SK-N-SH (cell line): ENCODE results near the gene ISX. TPM values are rescaled to one million over a fixed set of nuclear protein-coding genes. Genes with fewer than 3 reads are reported as not detected.

Experiments
- CTCF ChIA-PET: fragments of 300-600, 350-600 bp; formaldehyde crosslinking; extraction: SDS; loops from one replicate; lab custom pipeline; 2021; lab: Yijun Ruan, JAX
- POLR2A ChIA-PET: fragments of 350-600 bp; sonication (Branson Sonifier 250); formaldehyde crosslinking; extraction: SDS; loops from one replicate; lab custom pipeline; 2020; ENCODE audit warnings: antibody characterized with exemption, inconsistent platforms; lab: Yijun Ruan, JAX
- DNase-seq: peaks from one replicate; pipeline ENCODE4 v3.0.0; 2012
- H2AFZ ChIP-seq: fragments of 200-600 bp; sonication (generic); 2 replicates; pipeline ENCODE4 v1.8.1; 2016; ENCODE audit warnings: antibody characterized with exemption, mild to moderate bottlenecking, low read depth
- H3F3A ChIP-seq: fragments of 200-600 bp; sonication (generic); replicated peaks from 2 replicates; pipeline ENCODE3; 2016; ENCODE audit warnings: antibody characterized with exemption, mild to moderate bottlenecking; ENCODE audit not compliant: insufficient read depth
- H3K27ac ChIP-seq, 2 experiments: fragments of 200-500 bp in 1 of 2; fragments of 200-600 bp in 1 of 2; sonication (Bioruptor generic) in 1 of 2; sonication (generic), shearing (Covaris generic) in 1 of 2; 2 replicates each; pipeline versions ENCODE4 v1.5.1 to v1.6.1; 2014 to 2016; ENCODE audit warnings: low read depth in 2 of 2, inconsistent platforms in 1 of 2, low read length in 1 of 2, mild to moderate bottlenecking in 1 of 2, mixed read lengths in 1 of 2
- H3K27me3 ChIP-seq: fragments of 200-600 bp; sonication (generic), shearing (Covaris generic); 2 replicates; pipeline ENCODE4 v1.6.1; 2016; ENCODE audit warnings: mixed run types; ENCODE audit not compliant: insufficient read depth
- H3K36me3 ChIP-seq, 2 experiments: fragments of 200-500 bp in 1 of 2; fragments of 200-600 bp in 1 of 2; sonication (Bioruptor generic) in 1 of 2; sonication (generic) in 1 of 2; replicated peaks in 1 of 2; 2 replicates each; pipeline versions ENCODE3 to v1.5.1; 2014 to 2016; ENCODE audit warnings: low read length in 1 of 2, mild to moderate bottlenecking in 1 of 2; ENCODE audit not compliant: insufficient read depth in 2 of 2, control insufficient read depth in 1 of 2
- H3K4me1 ChIP-seq, 2 experiments: fragments of 200-500 bp in 1 of 2; fragments of 200-600 bp in 1 of 2; sonication (Bioruptor generic) in 1 of 2; sonication (generic), shearing (Covaris generic) in 1 of 2; 2 replicates each; pipeline versions ENCODE4 v1.5.1 to v1.6.1; 2014 to 2016; ENCODE audit warnings: low read depth in 1 of 2, low read length in 1 of 2, mixed run types in 1 of 2; ENCODE audit not compliant: insufficient read depth in 2 of 2, control insufficient read depth in 1 of 2
- H3K4me2 ChIP-seq: fragments of 200-600 bp; sonication (generic), shearing (Covaris generic); 2 replicates; pipeline ENCODE4 v1.6.1; 2017; ENCODE audit warnings: mixed run types
- H3K4me3 ChIP-seq, 2 experiments: fragments of 200-500 bp in 1 of 2; fragments of 200-600 bp in 1 of 2; sonication (Bioruptor generic) in 1 of 2; sonication (generic), shearing (Covaris generic) in 1 of 2; 2 replicates each; pipeline versions ENCODE4 v1.5.1 to v1.8.1; 2014 to 2016; ENCODE audit warnings: low read depth in 2 of 2, inconsistent platforms in 1 of 2, low read length in 1 of 2, mild to moderate bottlenecking in 1 of 2, mixed read lengths in 1 of 2, moderate library complexity in 1 of 2
- H3K79me2 ChIP-seq: fragments of 200-600 bp; sonication (generic); 2 replicates; pipeline ENCODE4 v1.8.1; 2017; ENCODE audit warnings: mild to moderate bottlenecking; ENCODE audit not compliant: insufficient read depth
- H3K9ac ChIP-seq: fragments of 200-600 bp; sonication (generic); 2 replicates; pipeline ENCODE4 v1.6.1; 2017; ENCODE audit warnings: mixed run types
- H3K9me2 ChIP-seq: fragments of 200-600 bp; sonication (generic); 2 replicates; pipeline ENCODE4 v1.6.1; 2017; ENCODE audit warnings: mixed run types
- H3K9me3 ChIP-seq: fragments of 200-600 bp; sonication (generic); 2 replicates; pipeline ENCODE4 v1.6.1; 2017; ENCODE audit warnings: mixed run types, mild to moderate bottlenecking, moderate library complexity
- H4K20me1 ChIP-seq: fragments of 200-600 bp; sonication (generic); 2 replicates; pipeline ENCODE4 v1.6.1; 2017; ENCODE audit warnings: mild to moderate bottlenecking, mixed run types; ENCODE audit not compliant: insufficient read depth
- CHD2 ChIP-seq: fragments of 150-350 bp; IDR thresholded peaks from 2 replicates; pipeline ENCODE4 v1.6.1; 2018; ENCODE audit warnings: low read length; ENCODE audit not compliant: partially characterized antibody
- ELF1 ChIP-seq: IDR thresholded peaks from 2 replicates; pipeline ENCODE4 v1.4.0; 2012
- EZH2phosphoT487 ChIP-seq: fragments of 200-600 bp; sonication (generic); IDR thresholded peaks from 2 replicates; pipeline ENCODE4 v1.6.1; 2017; ENCODE audit warnings: low read depth, mixed run types, mild to moderate bottlenecking, antibody characterized with exemption, moderate library complexity, borderline replicate concordance
- FOXJ3 ChIP-seq: sonication (generic); formaldehyde crosslinking; IDR thresholded peaks from 2 replicates; pipeline ENCODE4 v1.5.1; 2020; ENCODE audit warnings: mild to moderate bottlenecking, missing genetic modification reagents
- JUND ChIP-seq: IDR thresholded peaks from 2 replicates; pipeline ENCODE4 v1.4.0; 2012
- MEF2A ChIP-seq: IDR thresholded peaks from 2 replicates; pipeline ENCODE4 v1.4.0; 2012; ENCODE audit warnings: low read depth, borderline replicate concordance
- NFIC ChIP-seq: IDR thresholded peaks from 2 replicates; pipeline ENCODE4 v1.4.0; 2012; ENCODE audit warnings: borderline replicate concordance
- NRF1 ChIP-seq: IDR thresholded peaks from 2 replicates; pipeline ENCODE4 v1.6.1; 2012; ENCODE audit warnings: low read depth, mild to moderate bottlenecking, low read length
- RAD21 ChIP-seq: IDR thresholded peaks from 2 replicates; pipeline ENCODE4 v1.6.1; 2012; ENCODE audit warnings: mild to moderate bottlenecking, low read length
- RXRA ChIP-seq: IDR thresholded peaks from 2 replicates; pipeline ENCODE4 v1.4.0; 2012; ENCODE audit warnings: low read depth, mild to moderate bottlenecking, borderline replicate concordance
- TEAD4 ChIP-seq: IDR thresholded peaks from 2 replicates; pipeline ENCODE4 v1.4.0; 2012; ENCODE audit warnings: mild to moderate bottlenecking, borderline replicate concordance; ENCODE audit not compliant: insufficient read depth
- YY1 ChIP-seq: IDR thresholded peaks from 2 replicates; pipeline ENCODE4 v1.4.0; 2012; ENCODE audit warnings: low read depth, mild to moderate bottlenecking
- whole genome bisulfite sequencing: methylation state at CpG from one replicate; pipeline ENCODE4 v1.1.6; 2017; ENCODE audit warnings: low lambda C conversion rate; 5-methylcytosine and 5-hydroxymethylcytosine counted together
- polyA plus RNA-seq, 3 experiments: library from polyadenylated mRNA; depleted of rRNA; stranded (reverse); fragments of >200 nt; gene quantifications; 2 replicates each; pipeline ENCODE4 v1.2.3, GENCODE V29; 2012
- TF ChIP-seq, protein P1 (sequence below): fragments of 200-600 bp; sonication (generic); IDR thresholded peaks from 2 replicates; pipeline ENCODE4 v1.6.1; 2017; ENCODE audit warnings: antibody characterized with exemption, mild to moderate bottlenecking, moderate library complexity
- TF ChIP-seq, protein P2 (sequence below): IDR thresholded peaks from 2 replicates; pipeline ENCODE4 v1.4.0; 2012; ENCODE audit warnings: low read depth
- TF ChIP-seq, protein P3 (sequence below): IDR thresholded peaks from 2 replicates; pipeline ENCODE4; 2012
- TF ChIP-seq, protein P4 (sequence below): IDR thresholded peaks from 2 replicates; pipeline ENCODE4 v1.6.1; 2012; ENCODE audit warnings: mild to moderate bottlenecking, low read depth, low read length, moderate library complexity

ISX gene
- polyA plus RNA-seq, 1 of the 3 experiments (the other 2 are of a cell fraction) = not detected

DNA sequence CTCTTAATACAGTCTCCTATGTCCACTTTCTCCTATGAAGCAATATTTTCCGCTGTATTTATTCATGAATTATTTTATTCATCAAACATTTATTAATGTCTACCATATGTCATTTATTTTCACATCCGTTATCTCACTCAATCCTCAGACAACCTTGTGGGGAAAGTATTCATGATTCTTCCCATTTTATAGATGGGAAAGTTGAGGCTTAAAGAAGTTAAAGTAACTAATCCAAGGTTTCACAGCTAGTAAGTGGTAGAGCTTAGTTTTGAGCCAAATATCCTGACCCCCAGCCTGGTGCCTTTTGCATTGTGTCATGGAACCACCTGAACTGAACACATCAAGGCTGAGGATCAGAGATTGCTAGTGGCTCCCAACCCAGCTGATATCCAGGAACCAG, 66.6 kb downstream of the ISX start:
- H3K9me3 ChIP-seq = no peaks in the 10 kb centered on the region
- H4K20me1 ChIP-seq = no peaks in the 10 kb centered on the region
- peaks cover 27% of the 10 kb centered on the region for H3K27me3 ChIP-seq
- H3K27ac ChIP-seq = no peak overlapping the region
- H3F3A ChIP-seq = no peaks in the 10 kb centered on the region
- H3K4me2 ChIP-seq = no peak overlapping the region
- no peaks in the 10 kb centered on the region for H3K36me3 ChIP-seq
- no peak for DNase-seq
- H3K4me3 ChIP-seq = no peak overlapping the region
- ChIA-PET CTCF (interaction anchor here (0.6 to 2.4 kb wide), 3 partner anchors 18 to 1210 kb away, joined by 3 to 8 read pairs (median 3); no protein-coding TSS in a partner anchor), POLR2A (no interaction called here)
- WGBS = 38% methylated on average over 2 of the region's 2 CpGs
- H3K9me2 ChIP-seq = no peaks in the 10 kb centered on the region
- no peaks in the 10 kb centered on the region for H3K79me2 ChIP-seq
- H2AFZ ChIP-seq = no peak overlapping the region
- no peaks in the 10 kb centered on the region for H3K4me1 ChIP-seq
- H3K9ac ChIP-seq = no peak overlapping the region
- TF ChIP-seq RAD21 (no peak), NFIC (no peak), YY1 (no peak), JUND (no peak), TEAD4 (no peak), MEF2A (no peak), NRF1 (no peak), CHD2 (no peak), FOXJ3 (CRISPR knock-in tag) (no peak), RXRA (no peak), ELF1 (no peak), EZH2phosphoT487 (no peak)
- TF ChIP-seq, protein P1, sequence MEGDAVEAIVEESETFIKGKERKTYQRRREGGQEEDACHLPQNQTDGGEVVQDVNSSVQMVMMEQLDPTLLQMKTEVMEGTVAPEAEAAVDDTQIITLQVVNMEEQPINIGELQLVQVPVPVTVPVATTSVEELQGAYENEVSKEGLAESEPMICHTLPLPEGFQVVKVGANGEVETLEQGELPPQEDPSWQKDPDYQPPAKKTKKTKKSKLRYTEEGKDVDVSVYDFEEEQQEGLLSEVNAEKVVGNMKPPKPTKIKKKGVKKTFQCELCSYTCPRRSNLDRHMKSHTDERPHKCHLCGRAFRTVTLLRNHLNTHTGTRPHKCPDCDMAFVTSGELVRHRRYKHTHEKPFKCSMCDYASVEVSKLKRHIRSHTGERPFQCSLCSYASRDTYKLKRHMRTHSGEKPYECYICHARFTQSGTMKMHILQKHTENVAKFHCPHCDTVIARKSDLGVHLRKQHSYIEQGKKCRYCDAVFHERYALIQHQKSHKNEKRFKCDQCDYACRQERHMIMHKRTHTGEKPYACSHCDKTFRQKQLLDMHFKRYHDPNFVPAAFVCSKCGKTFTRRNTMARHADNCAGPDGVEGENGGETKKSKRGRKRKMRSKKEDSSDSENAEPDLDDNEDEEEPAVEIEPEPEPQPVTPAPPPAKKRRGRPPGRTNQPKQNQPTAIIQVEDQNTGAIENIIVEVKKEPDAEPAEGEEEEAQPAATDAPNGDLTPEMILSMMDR = no peak
- TF ChIP-seq, protein P2, sequence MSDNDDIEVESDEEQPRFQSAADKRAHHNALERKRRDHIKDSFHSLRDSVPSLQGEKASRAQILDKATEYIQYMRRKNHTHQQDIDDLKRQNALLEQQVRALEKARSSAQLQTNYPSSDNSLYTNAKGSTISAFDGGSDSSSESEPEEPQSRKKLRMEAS = no peak
- TF ChIP-seq, protein P3, sequence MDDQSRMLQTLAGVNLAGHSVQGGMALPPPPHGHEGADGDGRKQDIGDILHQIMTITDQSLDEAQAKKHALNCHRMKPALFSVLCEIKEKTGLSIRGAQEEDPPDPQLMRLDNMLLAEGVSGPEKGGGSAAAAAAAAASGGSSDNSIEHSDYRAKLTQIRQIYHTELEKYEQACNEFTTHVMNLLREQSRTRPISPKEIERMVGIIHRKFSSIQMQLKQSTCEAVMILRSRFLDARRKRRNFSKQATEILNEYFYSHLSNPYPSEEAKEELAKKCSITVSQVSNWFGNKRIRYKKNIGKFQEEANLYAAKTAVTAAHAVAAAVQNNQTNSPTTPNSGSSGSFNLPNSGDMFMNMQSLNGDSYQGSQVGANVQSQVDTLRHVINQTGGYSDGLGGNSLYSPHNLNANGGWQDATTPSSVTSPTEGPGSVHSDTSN = no peak
- TF ChIP-seq, protein P4, sequence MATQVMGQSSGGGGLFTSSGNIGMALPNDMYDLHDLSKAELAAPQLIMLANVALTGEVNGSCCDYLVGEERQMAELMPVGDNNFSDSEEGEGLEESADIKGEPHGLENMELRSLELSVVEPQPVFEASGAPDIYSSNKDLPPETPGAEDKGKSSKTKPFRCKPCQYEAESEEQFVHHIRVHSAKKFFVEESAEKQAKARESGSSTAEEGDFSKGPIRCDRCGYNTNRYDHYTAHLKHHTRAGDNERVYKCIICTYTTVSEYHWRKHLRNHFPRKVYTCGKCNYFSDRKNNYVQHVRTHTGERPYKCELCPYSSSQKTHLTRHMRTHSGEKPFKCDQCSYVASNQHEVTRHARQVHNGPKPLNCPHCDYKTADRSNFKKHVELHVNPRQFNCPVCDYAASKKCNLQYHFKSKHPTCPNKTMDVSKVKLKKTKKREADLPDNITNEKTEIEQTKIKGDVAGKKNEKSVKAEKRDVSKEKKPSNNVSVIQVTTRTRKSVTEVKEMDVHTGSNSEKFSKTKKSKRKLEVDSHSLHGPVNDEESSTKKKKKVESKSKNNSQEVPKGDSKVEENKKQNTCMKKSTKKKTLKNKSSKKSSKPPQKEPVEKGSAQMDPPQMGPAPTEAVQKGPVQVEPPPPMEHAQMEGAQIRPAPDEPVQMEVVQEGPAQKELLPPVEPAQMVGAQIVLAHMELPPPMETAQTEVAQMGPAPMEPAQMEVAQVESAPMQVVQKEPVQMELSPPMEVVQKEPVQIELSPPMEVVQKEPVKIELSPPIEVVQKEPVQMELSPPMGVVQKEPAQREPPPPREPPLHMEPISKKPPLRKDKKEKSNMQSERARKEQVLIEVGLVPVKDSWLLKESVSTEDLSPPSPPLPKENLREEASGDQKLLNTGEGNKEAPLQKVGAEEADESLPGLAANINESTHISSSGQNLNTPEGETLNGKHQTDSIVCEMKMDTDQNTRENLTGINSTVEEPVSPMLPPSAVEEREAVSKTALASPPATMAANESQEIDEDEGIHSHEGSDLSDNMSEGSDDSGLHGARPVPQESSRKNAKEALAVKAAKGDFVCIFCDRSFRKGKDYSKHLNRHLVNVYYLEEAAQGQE = no peak
